GM19324 (cell line): ENCODE measurements around the gene RALA.

Experiments
- ATAC-seq: cut with Tn5 transposase; IDR thresholded peaks from one replicate; pipeline ENCODE4 v1.9.1; 2021; ENCODE audit warnings: mild to moderate bottlenecking, moderate library complexity; ENCODE audit not compliant: unreplicated experiment, low FRiP score

RALA gene

GRCh38 chr7:39757604-39758003, 134.2 kb downstream of the RALA start:
- no peak for ATAC-seq
